OCI-LY7 (cell line): ENCODE measurements around the gene NUP155. TPM values are rescaled to one million over a fixed set of nuclear protein-coding genes. Genes with fewer than 3 reads are reported as not detected.
"Not testable (repeated sequence)": the region's sequence is repeated elsewhere in the genome, so short reads cannot be mapped to it uniquely, and the experiment has no call there.

Experiments used
- BruUV-seq: library from RNA; stranded (reverse); fragments of 400-500 nt; replicated peaks from 2 replicates; lab custom pipeline; 2021; lab: Mats Ljungman, UMichigan
- CTCF ChIA-PET: fragments of 300-600 bp; sonication (Branson Sonifier 250); formaldehyde crosslinking; loops from one replicate; lab custom pipeline; 2022; ENCODE audit warnings: antibody characterized with exemption; ENCODE audit not compliant: unreplicated experiment; lab: Charles Lee
- POLR2A ChIA-PET: fragments of 300-600 bp; sonication (Branson Sonifier 250); formaldehyde crosslinking; loops from one replicate; lab custom pipeline; 2022; ENCODE audit warnings: antibody characterized with exemption; lab: Charles Lee
- DNase-seq: peaks from one replicate; pipeline ENCODE4 v3.0.0-alpha.2; 2015; ENCODE audit warnings: low spot score
- H2AFZ ChIP-seq: fragments of 200-600 bp; sonication (generic), shearing (Covaris generic); 2 replicates; pipeline ENCODE4 v1.6.1; 2014; ENCODE audit warnings: mild to moderate bottlenecking, antibody characterized with exemption, low read length, moderate library complexity
- H3K27ac ChIP-seq: fragments of 200-600 bp; sonication (generic); 2 replicates; pipeline ENCODE4 v1.5.1; 2014; ENCODE audit warnings: mixed run types, low read depth, mild to moderate bottlenecking, moderate library complexity, low read length, inconsistent platforms; ENCODE audit not compliant: poor library complexity, severe bottlenecking
- H3K36me3 ChIP-seq: fragments of 200-600 bp; sonication (generic); 2 replicates; pipeline ENCODE4 v1.6.1; 2014; ENCODE audit warnings: mild to moderate bottlenecking, antibody characterized with exemption, low read length, moderate library complexity, mixed read lengths; ENCODE audit not compliant: insufficient read depth
- H3K4me1 ChIP-seq: fragments of 200-600 bp; sonication (generic); 2 replicates; pipeline ENCODE4 v1.5.1; 2014; ENCODE audit warnings: mild to moderate bottlenecking, low read length; ENCODE audit not compliant: insufficient read depth, poor library complexity, severe bottlenecking
- H3K4me2 ChIP-seq: fragments of 200-600 bp; sonication (generic); 2 replicates; pipeline ENCODE4 v1.6.1; 2014; ENCODE audit warnings: mild to moderate bottlenecking, low read length
- H3K4me3 ChIP-seq: fragments of 200-600 bp; sonication (generic); 2 replicates; pipeline ENCODE4 v1.5.1; 2014; ENCODE audit warnings: mild to moderate bottlenecking, low read depth, low read length; ENCODE audit not compliant: poor library complexity, severe bottlenecking
- H3K79me2 ChIP-seq: fragments of 200-600 bp; sonication (generic); 2 replicates; pipeline ENCODE4 v1.6.1; 2016; ENCODE audit warnings: low read depth, mild to moderate bottlenecking, low read length, moderate library complexity, mixed read lengths; ENCODE audit not compliant: insufficient read depth
- H3K9me2 ChIP-seq: fragments of 200-600 bp; sonication (generic); 2 replicates; pipeline ENCODE4 v1.6.1; 2016; ENCODE audit warnings: mild to moderate bottlenecking, low read length, mixed read lengths; ENCODE audit not compliant: insufficient read depth
- H3K9me3 ChIP-seq: fragments of 200-600 bp; sonication (generic); 2 replicates; pipeline ENCODE4 v1.6.1; 2014; ENCODE audit warnings: mild to moderate bottlenecking, mixed run types, low read length, mixed read lengths
- H4K20me1 ChIP-seq: fragments of 200-600 bp; sonication (generic); 2 replicates; pipeline ENCODE4 v1.6.1; 2014; ENCODE audit warnings: mild to moderate bottlenecking, antibody characterized with exemption, low read length, moderate library complexity, mixed read lengths; ENCODE audit not compliant: insufficient read depth
- EZH2phosphoT487 ChIP-seq: fragments of 200-600 bp; sonication (generic); IDR thresholded peaks from 2 replicates; pipeline ENCODE4 v1.6.1; 2018; ENCODE audit warnings: low read depth, borderline replicate concordance, mild to moderate bottlenecking, mixed run types, antibody characterized with exemption, low read length, moderate library complexity, mixed read lengths
- intact Hi-C: fragments of 100-400 bp; cut with micrococcal nuclease; formaldehyde crosslinking; loops from one replicate; pipeline ENCODE4 v1.10.0; 2022; ENCODE audit not compliant: unreplicated experiment
- total RNA-seq, 2 experiments: library from RNA; depleted of rRNA in 1 of 2; stranded (reverse); fragments of >200 nt in 1 of 2; shearing (Covaris generic) in 1 of 2; gene quantifications; 2 replicates each; pipeline ENCODE4 v1.2.3, GENCODE V29; 2014 to 2022
- TF ChIP-seq, protein P1 (sequence below): fragments of 200-600 bp; sonication (generic); conservative IDR thresholded peaks from 2 replicates; pipeline ENCODE4 v1.5.1; 2014; ENCODE audit warnings: mild to moderate bottlenecking, antibody characterized with exemption, low read length, moderate library complexity, mixed read lengths

Gene NUP155
- total RNA-seq, 2 experiments from 2014 or later: 61.6 to 77.8 TPM

DNA sequence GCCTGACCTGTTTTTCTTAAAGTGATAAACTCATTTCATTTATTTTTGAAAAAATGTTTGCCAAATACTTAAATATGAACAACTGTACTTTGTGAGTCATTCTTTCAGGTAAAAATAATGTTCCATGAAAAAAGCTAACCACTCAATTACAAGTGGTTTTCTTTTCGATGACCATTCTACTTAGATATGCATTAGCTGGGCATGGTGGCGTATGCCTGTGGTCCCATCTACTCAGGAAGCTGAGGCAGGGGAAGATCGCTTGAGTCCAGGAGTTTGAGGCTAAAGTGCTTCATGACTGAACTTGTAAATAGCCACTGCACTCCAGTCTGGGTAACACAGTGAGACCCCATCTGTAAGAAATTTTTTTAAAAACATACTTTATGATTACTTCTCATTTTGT is 4.2 kb upstream of the NUP155 start:
- intact Hi-C loops: no loop called here
- no peaks in the 10 kb centered on the region for H3K9me3 ChIP-seq
- ChIA-PET CTCF (no interaction called here), POLR2A (no interaction called here)
- TF ChIP-seq EZH2phosphoT487: no peak
- TF ChIP-seq, protein P1, sequence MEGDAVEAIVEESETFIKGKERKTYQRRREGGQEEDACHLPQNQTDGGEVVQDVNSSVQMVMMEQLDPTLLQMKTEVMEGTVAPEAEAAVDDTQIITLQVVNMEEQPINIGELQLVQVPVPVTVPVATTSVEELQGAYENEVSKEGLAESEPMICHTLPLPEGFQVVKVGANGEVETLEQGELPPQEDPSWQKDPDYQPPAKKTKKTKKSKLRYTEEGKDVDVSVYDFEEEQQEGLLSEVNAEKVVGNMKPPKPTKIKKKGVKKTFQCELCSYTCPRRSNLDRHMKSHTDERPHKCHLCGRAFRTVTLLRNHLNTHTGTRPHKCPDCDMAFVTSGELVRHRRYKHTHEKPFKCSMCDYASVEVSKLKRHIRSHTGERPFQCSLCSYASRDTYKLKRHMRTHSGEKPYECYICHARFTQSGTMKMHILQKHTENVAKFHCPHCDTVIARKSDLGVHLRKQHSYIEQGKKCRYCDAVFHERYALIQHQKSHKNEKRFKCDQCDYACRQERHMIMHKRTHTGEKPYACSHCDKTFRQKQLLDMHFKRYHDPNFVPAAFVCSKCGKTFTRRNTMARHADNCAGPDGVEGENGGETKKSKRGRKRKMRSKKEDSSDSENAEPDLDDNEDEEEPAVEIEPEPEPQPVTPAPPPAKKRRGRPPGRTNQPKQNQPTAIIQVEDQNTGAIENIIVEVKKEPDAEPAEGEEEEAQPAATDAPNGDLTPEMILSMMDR: no peak
- H3K9me2 ChIP-seq: no peaks in the 10 kb centered on the region
- H3K4me3 ChIP-seq: no peak overlapping the region
- no peak overlapping the region for H3K27ac ChIP-seq
- peaks cover 8% of the 10 kb centered on the region for H3K4me1 ChIP-seq
- H3K79me2 ChIP-seq: peaks cover 19% of the 10 kb centered on the region
- no peak overlapping the region for H2AFZ ChIP-seq
- H4K20me1 ChIP-seq: no peaks in the 10 kb centered on the region
- no TSS peak for BruUV-seq
- H3K36me3 ChIP-seq: no peaks in the 10 kb centered on the region
- DNase-seq: no peak
- no peak overlapping the region for H3K4me2 ChIP-seq

DNA sequence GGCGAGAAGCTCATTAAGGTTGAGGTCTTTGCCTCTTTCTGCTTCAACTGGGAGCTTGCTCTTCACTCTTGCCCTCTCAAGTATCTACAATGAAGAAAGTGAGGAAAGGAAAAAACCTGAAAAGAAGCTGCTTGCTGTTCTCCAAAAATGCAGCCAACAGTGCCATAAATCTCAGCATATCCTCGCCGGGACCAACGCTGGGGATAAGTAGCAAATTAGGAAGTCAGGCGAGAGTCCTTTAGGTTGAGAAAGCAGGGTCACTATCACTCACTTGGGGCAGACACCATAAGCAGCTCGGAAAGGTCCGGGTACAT is 399 bp downstream of the NUP155 start:
- peak overlapping the region; percentile 57 for H3K27ac ChIP-seq
- H3K9me2 ChIP-seq: no peaks in the 10 kb centered on the region
- H4K20me1 ChIP-seq: peaks cover 15% of the 10 kb centered on the region
- no TSS peak for BruUV-seq
- TF ChIP-seq, protein P1: no peak
- TF ChIP-seq EZH2phosphoT487: no peak
- peak overlapping the region; percentile 82 for H3K4me2 ChIP-seq
- peaks cover 56% of the 10 kb centered on the region for H3K79me2 ChIP-seq
- peaks cover 30% of the 10 kb centered on the region; the same call in 1 of the 2 replicates for H3K36me3 ChIP-seq
- H3K4me3 ChIP-seq: peak overlapping the region; percentile 98
- POLR2A ChIA-PET: interaction anchor here (0.7 to 3.9 kb wide), 7 partner anchors 10 to 1702 kb away, joined by 3 to 34 read pairs (median 4); partner anchors contain the start of gene WDR70
- H2AFZ ChIP-seq: peak overlapping the region; percentile 94; the same call in 1 of the 2 replicates
- intact Hi-C loops: no loop called here
- H3K9me3 ChIP-seq: no peaks in the 10 kb centered on the region
- CTCF ChIA-PET: no interaction called here
- DNase-seq: no peak
- peaks cover 24% of the 10 kb centered on the region for H3K4me1 ChIP-seq

DNA sequence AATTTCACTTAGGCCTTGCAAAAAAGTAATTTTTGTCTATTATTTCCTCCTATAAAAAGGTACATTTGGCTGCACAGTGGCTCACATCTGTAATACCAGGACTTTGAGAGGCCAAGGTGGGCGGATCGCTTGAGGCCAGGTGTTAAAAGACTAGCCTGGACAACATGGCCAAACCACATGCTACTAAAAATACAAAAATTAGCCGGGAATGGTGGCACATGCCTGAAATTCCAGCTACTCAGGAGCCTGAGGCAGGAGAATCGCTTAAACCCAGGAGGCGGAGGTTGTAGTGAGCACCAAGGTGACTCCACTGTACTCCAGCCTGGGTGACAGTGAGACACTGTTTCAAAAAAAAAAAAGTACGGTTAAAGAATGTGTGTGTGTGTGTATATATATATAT is 15.7 kb downstream of the NUP155 start:
- TF ChIP-seq, protein P1: no peak
- TF ChIP-seq EZH2phosphoT487: no peak
- BruUV-seq: no TSS peak
- H3K4me3 ChIP-seq: no peak overlapping the region
- no peaks in the 10 kb centered on the region for H3K9me2 ChIP-seq
- H3K27ac ChIP-seq: no peak overlapping the region
- H3K4me2 ChIP-seq: no peak overlapping the region
- ChIA-PET POLR2A (no interaction called here), CTCF (no interaction called here)
- H3K36me3 ChIP-seq: peaks cover 90% of the 10 kb centered on the region
- peaks cover 9% of the 10 kb centered on the region; the same call in 1 of the 2 replicates for H3K79me2 ChIP-seq
- H4K20me1 ChIP-seq: no peaks in the 10 kb centered on the region
- no peaks in the 10 kb centered on the region for H3K9me3 ChIP-seq
- no peak overlapping the region for H2AFZ ChIP-seq
- H3K4me1 ChIP-seq: no peaks in the 10 kb centered on the region
- no peak for DNase-seq
- intact Hi-C loops: loop anchor here (10.0 kb wide), 1 partner anchor 50 kb away; no protein-coding TSS in a partner anchor

DNA sequence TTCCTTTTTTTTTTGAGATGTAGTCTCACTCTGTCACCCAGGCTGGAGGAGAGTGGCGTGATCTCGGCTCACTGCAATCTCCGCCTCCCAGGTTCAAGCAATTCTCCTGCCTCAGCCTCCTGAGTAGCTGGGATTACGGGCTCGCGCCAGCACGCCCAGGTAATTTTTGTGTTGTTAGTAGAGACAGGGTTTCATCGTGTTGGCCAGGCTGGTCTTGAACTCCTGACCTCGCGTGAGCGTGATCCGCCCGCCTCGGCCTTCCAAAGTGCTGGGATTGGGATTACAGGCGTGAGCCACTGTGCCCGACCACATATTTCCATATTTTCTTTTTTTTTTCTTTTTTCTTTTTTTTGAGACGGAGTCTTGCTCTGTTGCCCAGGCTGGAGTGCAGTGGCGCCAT is 28.2 kb downstream of the NUP155 start:
- DNase-seq, H3K27ac ChIP-seq, BruUV-seq, H3K4me2 ChIP-seq, CTCF ChIA-PET, H3K4me3 ChIP-seq, H3K9me2 ChIP-seq, intact Hi-C loops, H2AFZ ChIP-seq, H3K4me1 ChIP-seq, H3K9me3 ChIP-seq, H3K79me2 ChIP-seq, POLR2A ChIA-PET, H4K20me1 ChIP-seq: not testable (repeated sequence)
- peaks cover 89% of the 10 kb centered on the region for H3K36me3 ChIP-seq
